ENCODE measurements around the gene AIDA.

AIDA gene

DNA sequence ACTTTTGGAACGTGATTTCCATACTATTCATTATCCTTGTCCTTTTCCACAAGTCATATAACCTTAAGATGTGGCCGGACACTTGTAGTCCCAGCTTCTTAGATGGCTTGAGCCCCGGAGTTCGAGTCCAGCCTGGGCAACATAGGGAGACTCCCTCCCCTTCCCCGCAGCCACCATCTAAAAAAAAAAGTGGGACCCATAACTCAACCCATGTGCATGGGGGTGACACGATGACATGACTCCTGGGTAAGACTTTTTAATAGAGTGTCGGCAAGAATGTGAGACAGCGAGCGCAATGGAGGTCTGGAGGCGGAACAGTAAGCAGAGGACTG, 68.7 kb downstream of the AIDA start:
- DNase-seq = no peak

DNA sequence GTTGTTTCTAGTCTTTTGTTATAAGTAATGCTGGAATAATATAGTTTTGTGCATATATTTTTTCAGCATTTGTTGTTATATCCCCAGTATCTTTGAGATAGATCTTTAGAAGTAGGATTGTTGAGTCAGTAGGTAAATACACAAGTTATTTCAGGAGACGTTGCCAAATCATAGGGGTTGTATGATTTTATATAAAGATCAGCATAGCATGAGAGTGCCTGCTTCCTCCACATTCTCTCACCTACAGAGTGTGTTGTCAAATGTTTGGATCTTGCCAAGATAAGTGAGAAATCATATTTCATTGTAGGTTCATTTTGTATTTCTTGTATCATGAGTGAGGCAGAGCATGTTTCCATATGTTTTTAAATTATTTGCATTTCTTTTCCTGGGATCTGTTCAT, 69.8 kb downstream of the AIDA start:
- DNase-seq = no peak

DNA sequence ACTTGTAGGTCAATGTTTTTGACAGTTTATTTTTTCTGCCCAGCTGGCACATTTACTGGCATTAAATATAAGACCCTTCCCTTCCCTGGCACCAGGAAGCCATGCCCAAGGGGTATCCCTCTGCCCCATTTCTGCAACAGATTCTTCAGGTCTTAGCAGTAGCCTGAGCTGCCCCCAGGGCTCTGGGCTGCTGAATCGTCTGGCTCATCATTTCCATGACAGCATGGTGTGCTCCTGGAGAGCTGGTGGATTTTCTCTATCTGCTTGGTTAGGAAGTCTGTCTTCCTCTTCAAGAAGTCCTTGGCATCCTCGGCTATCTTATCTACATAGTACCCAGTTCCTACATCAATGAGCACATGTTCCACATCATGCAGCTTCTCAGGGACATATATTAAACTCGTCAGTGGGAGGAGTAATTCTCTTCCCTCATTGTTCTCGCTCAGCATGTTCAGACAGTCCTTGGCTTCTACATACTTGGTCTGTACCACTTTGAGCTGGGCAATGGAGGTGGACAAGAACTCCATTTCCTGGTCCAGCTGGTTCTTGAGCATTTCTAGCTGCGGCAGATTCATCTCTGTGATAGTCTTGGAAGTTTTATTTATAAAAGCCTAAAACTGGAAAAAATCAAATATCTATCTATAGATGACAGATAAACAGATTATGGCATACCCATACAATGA, 70.9 kb downstream of the AIDA start:
- DNase-seq = no peak

DNA sequence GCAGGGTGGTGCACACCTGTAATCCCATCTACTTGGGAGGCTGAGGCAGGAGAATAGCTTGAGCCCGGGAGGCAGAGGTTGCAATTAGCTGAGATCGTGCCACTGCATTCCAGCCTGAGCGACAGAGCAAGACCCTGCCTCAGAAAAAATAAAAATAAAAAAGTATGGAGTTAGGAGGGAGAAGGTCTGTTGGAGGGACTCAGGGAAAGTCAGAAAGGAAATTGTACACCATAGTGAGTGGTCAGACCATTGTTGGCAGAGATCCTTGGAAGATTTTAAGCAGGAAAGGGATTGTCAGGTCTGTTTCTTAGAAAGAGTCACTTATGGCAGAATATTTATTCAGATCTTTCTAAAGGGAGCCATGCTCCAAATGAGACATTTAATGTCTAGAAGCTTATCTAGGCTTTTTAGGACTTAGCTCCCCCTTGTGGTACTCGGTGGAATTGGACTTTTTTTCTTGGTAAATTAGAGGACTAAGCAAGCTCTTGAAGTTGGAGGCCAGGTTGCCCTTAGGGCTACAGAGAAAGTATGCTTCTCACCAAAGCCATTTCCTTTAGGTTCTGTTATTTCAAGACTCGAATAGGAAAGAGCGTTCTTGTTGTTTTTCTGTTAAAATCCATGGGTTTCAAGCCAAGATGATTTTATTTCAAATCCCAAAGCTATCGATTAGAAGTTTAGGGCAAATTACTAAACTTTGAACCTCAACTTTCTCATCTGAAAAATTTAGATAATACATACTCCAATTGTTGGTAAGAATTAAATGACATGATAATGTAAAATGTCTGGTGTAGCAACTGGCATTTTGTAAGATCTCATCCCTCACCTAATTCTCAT, 77.9 kb downstream of the AIDA start:
- peak; percentile 47 to 78 for DNase-seq

DNA sequence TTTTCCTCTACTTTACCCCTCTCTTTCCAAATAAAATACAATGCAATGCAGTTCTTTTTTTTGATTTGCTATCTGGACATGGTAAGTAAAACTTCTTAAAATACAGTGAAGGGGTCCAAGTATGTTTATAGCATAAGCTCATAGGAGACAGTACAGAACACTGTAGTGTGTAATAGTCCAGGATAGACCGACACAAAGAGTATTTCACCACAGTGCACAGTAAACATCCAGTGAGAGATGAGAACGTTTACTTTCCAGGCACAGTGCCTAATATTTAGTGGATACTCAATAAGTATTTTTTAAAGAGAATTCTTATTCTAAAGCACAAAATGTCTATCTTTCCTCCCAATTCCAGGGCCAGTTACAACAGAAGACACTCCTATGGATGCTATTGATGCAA, 79.5 kb downstream of the AIDA start:
- no peak for DNase-seq

DNA sequence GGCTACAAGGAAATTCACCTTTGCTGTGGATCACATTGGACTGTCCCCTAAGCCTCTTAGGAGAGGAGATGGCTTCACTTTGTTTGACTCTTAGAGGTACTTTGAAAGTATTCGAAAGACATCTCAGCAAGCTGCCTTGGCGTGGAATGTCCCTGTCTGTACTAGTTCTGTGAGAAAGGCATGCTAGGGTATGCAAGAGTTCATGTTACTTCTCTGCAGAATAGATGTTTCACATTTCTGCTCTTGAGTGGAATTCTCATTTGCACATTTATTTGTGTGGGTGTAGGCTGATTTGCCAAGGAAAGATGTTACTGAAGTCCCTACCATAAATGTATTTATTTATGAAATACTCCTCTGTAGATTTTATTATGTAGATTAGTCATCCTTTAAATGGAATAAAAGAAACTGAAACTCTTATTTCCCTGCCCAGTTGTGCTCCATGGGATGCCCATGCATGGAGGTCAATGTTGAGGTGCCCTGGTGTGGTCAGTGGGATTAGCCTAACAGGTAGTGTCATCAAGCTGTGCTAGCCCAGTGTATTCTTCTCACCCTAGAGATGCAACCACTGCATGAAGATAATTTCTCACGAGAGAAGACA, 80.6 kb downstream of the AIDA start:
- DNase-seq = no peak

DNA sequence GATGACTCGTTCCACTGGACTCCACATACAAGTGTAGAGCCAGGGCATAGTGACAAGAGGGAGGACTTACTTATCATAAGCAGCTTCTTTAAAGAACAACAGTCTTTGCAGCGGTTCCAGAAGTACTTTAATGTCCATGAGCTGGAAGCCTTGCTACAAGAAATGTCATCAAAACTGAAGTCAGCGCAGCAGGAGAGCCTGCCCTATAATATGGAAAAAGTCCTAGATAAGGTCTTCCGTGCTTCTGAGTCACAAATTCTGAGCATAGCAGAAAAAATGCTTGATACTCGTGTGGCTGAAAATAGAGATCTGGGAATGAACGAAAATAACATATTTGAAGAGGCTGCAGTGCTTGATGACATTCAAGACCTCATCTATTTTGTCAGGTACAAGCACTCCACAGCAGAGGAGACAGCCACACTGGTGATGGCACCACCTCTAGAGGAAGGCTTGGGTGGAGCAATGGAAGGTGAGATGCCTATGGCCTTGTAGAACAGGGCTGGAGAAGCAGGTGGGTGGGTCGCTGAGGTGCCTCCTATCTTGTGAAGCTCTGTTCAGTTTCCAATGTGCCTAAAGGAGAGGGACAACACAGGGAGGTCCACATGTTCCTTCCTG, 82.3 kb downstream of the AIDA start:
- no peak for DNase-seq

DNA sequence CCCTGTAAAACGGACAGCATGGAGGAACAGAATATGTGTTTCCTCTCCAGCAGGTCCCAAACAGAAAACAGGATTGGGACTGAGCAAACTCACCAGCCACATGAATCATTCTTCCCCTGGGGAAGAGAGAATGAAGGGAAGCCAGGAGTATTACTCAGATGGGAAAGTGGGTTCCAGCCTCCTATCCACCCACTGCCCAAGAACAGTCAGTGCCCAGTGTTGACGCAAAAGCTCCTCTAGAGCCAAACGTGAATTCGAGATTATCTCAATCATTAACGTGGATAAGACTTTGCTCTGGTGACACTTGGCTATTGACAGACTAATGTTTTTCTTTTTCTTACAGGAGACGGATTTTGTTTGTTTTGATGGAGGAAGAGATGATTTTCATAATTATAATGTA, 85.1 kb downstream of the AIDA start:
- no peak for DNase-seq

DNA sequence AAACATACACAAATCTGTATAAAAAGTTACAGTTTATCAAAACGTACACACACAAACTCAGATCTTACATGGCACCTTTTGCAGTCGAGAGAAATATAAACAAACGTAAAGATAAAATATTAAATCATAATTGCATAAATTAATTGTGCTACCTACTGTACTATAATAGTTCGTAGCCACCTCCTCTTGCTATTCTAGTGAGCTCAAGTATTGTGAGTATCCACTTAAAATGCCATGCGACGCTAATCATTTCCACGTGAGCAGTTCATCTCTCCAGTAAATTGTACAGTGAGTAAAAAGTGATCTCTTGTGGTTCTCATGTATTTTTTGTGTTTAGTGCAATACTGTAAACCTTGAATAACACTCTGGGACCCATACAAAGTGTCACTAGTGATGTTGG, 88.1 kb downstream of the AIDA start:
- no peak for DNase-seq

DNA sequence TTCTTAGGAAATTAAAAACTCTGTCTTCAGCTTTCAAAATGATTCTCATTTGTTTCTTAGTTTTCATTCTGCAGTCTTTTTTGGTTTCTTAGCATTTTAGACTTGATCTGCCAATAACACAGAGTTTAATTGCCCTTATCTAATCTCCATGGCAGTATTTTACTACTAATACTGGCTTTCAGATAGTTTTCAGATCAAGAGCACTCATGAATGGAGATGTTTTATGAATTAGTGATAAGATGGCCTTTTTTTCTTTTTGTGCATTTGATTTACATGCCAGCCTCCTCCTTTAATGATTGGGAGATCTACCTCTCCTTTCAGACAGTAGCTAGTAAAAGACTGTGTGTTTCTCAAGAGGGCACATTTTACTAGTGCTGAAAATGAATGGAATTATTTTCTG, 88.8 kb downstream of the AIDA start:
- no peak for DNase-seq

DNA sequence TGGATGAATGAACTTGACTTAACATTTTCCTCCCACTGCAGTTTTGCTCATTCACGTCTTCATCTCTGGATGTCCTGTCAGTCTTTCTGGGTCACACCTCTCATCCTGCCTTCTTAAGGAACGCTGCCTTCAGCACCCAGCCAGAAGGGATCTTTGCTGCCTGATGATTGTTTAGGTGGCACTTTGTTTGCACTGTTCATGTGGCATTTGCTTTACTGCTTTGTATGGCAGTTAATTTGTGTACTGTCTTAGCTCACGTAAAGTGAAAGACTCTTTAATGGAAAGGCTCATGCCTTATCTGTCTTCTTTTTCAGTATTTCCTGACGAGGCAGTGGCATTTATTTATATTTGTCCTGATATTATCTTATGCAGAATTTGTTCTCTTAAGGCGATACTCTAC, 89.5 kb downstream of the AIDA start:
- DNase-seq = no peak

DNA sequence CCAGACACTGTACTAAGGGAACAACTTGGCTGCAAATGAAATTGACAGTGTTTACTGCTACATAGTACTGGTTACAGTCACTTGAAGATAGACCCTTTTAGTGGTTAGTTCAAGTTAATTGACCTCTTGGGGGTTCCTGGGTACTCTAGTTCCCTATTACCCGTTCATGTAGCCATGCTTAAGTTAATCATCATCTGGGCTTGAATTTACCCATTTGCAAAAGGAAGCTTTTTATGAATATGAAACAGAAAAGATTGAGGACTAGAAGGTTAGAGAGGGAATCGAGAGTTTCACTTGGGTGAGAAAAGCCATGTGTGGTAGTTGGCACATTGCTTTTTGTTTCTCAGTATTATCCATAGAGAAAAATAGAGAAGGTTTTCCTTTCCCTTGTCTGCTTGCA, 91.7 kb downstream of the AIDA start:
- no peak for DNase-seq

DNA sequence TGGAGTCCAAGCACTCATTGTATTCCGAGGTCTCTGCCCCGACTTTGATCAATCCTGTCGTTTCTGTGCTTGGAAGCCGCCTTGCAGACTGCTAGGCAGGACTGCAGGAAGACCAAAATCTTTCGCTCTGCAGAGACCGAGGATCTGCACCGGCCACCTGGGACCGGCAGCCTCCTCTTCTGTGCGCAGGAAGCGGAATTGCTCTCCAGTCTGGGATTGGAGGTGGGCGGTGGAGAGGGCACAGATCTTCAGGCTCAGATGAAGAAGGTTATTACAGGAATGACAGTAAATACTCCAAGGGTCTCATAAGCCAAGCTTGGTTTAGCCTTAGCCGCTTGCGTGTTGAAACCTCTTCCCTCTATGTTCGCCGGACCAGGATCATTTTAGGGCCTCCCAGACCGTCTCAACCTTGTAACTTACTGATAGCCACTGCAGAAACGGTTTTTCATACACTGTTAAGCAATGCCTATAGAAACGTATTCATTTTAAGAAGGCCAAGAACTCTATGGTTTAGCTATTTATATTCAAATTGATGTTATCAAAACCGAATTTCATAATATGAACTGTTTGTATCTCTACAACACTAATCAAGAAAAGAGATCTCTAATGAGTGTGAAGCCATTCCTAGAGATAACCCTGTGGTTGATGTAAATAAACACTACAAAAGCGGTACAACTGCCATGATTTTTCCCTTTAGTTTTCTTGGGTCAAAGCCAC, 93.3 kb downstream of the AIDA start:
- DNase-seq = peak in 1 of 2 donors; percentile 21

All from stimulated activated CD4-positive, alpha-beta T cell treated with anti-CD3 and anti-CD28 coated beads, Interleukin-2, amount 100 ng/mL, for 24 hours (primary cell).